Suppressor macrophage (primary cell): ENCODE results near the gene POC1A.
A peak's percentile ranks its signal among the peaks of the same experiment; 100 is the strongest.

Experiments
- DNase-seq, 4 experiments: peaks; one replicate each; pipeline ENCODE4 v3.0.0-alpha.2; 2020 to 2022

POC1A gene

GRCh38 chr3:52084216-52084945 lies 69.8 kb downstream of the POC1A start:
- no peak for DNase-seq

GRCh38 chr3:52083556-52084087 lies 70.6 kb downstream of the POC1A start:
- no peak for DNase-seq

GRCh38 chr3:52082951-52083350 lies 71.3 kb downstream of the POC1A start:
- DNase-seq: no peak

GRCh38 chr3:52080830-52081719 lies 73.1 kb downstream of the POC1A start:
- DNase-seq: no peak

- no peak for DNase-seq
These were observed 74.3 kb downstream of the POC1A start for GRCh38 chr3:52079958-52080357.

- no peak for DNase-seq
These were observed 75.3 kb downstream of the POC1A start for GRCh38 chr3:52078781-52079560.

GRCh38 chr3:52077925-52078324 lies 76.3 kb downstream of the POC1A start:
- no peak for DNase-seq

GRCh38 chr3:52076896-52077780 lies 77.1 kb downstream of the POC1A start:
- DNase-seq: peak in 3 of 4 experiments; percentile 48 to 52 (median 48)

GRCh38 chr3:52073490-52073889 lies 80.7 kb downstream of the POC1A start:
- peak in 3 of 4 experiments; percentile 51 to 55 (median 53) for DNase-seq

- DNase-seq: no peak
These were observed 81.8 kb downstream of the POC1A start for GRCh38 chr3:52072471-52072870.

- DNase-seq: peak in 3 of 4 experiments; percentile 39 to 48 (median 39)
These were observed 82.2 kb downstream of the POC1A start for GRCh38 chr3:52072020-52072419.

- DNase-seq: peak; percentile 67 to 87 (median 82)
These were observed 83.2 kb downstream of the POC1A start for GRCh38 chr3:52070724-52071621.

GRCh38 chr3:52069855-52070254 lies 84.4 kb downstream of the POC1A start:
- DNase-seq: no peak

GRCh38 chr3:52069135-52069534 lies 85.1 kb downstream of the POC1A start:
- DNase-seq: no peak

- no peak for DNase-seq
These were observed 85.5 kb downstream of the POC1A start for GRCh38 chr3:52068730-52069129.

- no peak for DNase-seq
These were observed 86.1 kb downstream of the POC1A start for GRCh38 chr3:52068055-52068571.

GRCh38 chr3:52067526-52067925 lies 86.7 kb downstream of the POC1A start:
- no peak for DNase-seq

GRCh38 chr3:52067046-52067445 lies 87.2 kb downstream of the POC1A start:
- DNase-seq: no peak

- DNase-seq: peak in 1 of 4 experiments; percentile 34
These were observed 88.9 kb downstream of the POC1A start for GRCh38 chr3:52065264-52065756.

GRCh38 chr3:52064561-52064960 lies 89.7 kb downstream of the POC1A start:
- no peak for DNase-seq
